ENCODE data around the gene PSMD7.
A peak's percentile ranks its signal among the peaks of the same experiment; 100 is the strongest.

PSMD7 gene

DNA sequence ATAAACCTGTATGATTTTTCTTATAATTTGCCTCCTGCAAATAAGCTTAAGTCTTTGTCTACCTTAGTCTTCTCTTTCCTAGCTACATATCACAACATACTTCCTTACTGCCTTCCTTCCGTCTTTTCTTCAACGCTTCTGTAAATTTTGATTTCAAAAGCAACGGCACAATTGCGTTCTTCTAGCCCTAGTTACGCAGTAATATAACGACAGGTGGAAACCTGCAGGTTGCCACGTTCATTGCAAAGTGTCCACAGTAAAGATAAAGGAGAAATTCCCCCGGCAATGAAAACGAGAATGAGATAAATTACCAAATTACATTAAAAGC is 546 bp upstream of the PSMD7 start:
- DNase-seq = no peak
- Histone ChIP-seq H3K4me3 (ENCODE audit: low read length) (peak overlapping the region; percentile 89), H3F3A (ENCODE audit: insufficient read depth, low read length) (peaks cover 4% of the 10 kb centered on the region; the same call in 1 of the 2 replicates), H3K9ac (ENCODE audit: low read length) (peak overlapping the region; percentile 95), H3K4me2 (ENCODE audit: low read depth, low read length) (peak overlapping the region; percentile 50), H4K20me1 (ENCODE audit: insufficient read depth, low read length) (no peaks in the 10 kb centered on the region), H3K36me3 (replicated peaks; ENCODE audit: insufficient read depth, low read length) (no peaks in the 10 kb centered on the region), H3K79me2 (ENCODE audit: low read length) (peaks cover 45% of the 10 kb centered on the region), H3K4me1 (ENCODE audit: low read length) (no peaks in the 10 kb centered on the region), H3K27ac (ENCODE audit: low read length) (peak overlapping the region; percentile 90), H3K9me2 (replicated peaks; ENCODE audit: insufficient read depth, low read length) (no peaks in the 10 kb centered on the region), H2AFZ (ENCODE audit: low read length) (peak overlapping the region; percentile 55), H3K27me3 (replicated peaks; ENCODE audit: insufficient read depth, low read length) (no peaks in the 10 kb centered on the region), H3K9me3 (replicated peaks; ENCODE audit: insufficient read depth, low read length) (no peaks in the 10 kb centered on the region)
- TF ChIP-seq EZH2phosphoT487 (IDR thresholded peaks at IDR 0.05; ENCODE audit: low read length) (no peak), EZH2 (optimal IDR thresholded peaks at IDR 0.05; ENCODE audit: low read depth, low read length) (no peak)
- TF ChIP-seq, protein P1, sequence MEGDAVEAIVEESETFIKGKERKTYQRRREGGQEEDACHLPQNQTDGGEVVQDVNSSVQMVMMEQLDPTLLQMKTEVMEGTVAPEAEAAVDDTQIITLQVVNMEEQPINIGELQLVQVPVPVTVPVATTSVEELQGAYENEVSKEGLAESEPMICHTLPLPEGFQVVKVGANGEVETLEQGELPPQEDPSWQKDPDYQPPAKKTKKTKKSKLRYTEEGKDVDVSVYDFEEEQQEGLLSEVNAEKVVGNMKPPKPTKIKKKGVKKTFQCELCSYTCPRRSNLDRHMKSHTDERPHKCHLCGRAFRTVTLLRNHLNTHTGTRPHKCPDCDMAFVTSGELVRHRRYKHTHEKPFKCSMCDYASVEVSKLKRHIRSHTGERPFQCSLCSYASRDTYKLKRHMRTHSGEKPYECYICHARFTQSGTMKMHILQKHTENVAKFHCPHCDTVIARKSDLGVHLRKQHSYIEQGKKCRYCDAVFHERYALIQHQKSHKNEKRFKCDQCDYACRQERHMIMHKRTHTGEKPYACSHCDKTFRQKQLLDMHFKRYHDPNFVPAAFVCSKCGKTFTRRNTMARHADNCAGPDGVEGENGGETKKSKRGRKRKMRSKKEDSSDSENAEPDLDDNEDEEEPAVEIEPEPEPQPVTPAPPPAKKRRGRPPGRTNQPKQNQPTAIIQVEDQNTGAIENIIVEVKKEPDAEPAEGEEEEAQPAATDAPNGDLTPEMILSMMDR (IDR thresholded peaks at IDR 0.05; ENCODE audit: low read length) = no peak

DNA sequence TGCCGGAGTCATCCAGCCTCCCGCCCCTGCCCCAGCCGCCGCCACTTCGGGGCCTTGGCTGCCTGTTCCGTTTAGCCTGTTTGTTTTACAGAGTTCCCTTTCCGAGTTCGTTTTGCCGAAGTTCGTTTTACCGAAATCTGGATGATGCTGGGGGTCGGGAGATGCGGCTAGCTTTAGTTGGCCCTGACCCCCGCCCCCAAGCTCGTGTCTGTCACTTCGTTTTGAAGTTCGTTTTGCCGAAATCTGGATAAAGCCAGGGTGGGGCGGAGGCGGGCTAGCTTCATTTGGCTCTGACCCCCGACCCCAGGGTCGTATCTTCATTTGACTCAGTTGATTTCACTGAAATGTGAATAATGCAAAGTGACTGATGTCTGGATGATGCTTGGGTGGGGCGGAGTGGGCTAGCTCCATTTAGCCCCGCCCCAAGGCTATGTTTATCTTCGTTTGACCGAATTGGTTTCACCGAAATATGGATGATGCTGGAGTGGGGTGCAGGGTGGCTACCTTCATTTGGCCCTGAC is 591 bp downstream of the PSMD7 start:
- H3K4me2 ChIP-seq (ENCODE audit: low read depth, low read length) = peak overlapping the region; percentile 68

DNA sequence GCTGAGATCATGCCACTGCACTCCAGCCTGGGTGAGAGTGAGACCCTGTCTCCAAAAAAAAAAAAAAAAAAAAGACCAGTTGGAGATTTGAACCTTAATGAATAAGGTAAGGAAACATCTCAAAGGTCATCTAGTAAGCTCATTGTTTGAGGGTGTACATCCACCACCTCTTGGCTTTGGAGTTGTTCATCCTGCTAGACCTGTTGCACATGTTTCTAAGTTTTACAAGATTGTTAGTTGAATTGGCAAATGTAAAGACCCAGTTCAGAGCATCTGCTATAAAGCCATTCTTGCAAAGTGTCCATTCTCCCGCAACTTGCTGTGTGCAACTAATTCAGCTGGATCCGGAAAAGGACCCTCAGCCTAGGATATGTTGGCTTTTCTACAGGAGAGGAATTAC is 1.5 kb downstream of the PSMD7 start:
- H3K4me2 ChIP-seq (ENCODE audit: low read depth, low read length) = peak overlapping the region; percentile 68
- H3K36me3 ChIP-seq (replicated peaks; ENCODE audit: insufficient read depth, low read length) = no peaks in the 10 kb centered on the region
- H3K9ac ChIP-seq (ENCODE audit: low read length) = peak overlapping the region; percentile 95; the same call in 1 of the 2 replicates
- peaks cover 4% of the 10 kb centered on the region; the same call in 1 of the 2 replicates for H3F3A ChIP-seq (ENCODE audit: insufficient read depth, low read length)
- H3K4me3 ChIP-seq (ENCODE audit: low read length) = peak overlapping the region; percentile 89
- no peak for TF ChIP-seq EZH2phosphoT487 (IDR thresholded peaks at IDR 0.05; ENCODE audit: low read length)
- TF ChIP-seq, protein P1 (IDR thresholded peaks at IDR 0.05; ENCODE audit: low read length) = no peak
- TF ChIP-seq EZH2 (optimal IDR thresholded peaks at IDR 0.05; ENCODE audit: low read depth, low read length) = no peak
- no peaks in the 10 kb centered on the region for H3K9me3 ChIP-seq (replicated peaks; ENCODE audit: insufficient read depth, low read length)
- peaks cover 48% of the 10 kb centered on the region for H3K79me2 ChIP-seq (ENCODE audit: low read length)
- no peaks in the 10 kb centered on the region for H3K4me1 ChIP-seq (ENCODE audit: low read length)
- H3K9me2 ChIP-seq (replicated peaks; ENCODE audit: insufficient read depth, low read length) = no peaks in the 10 kb centered on the region
- no peak for DNase-seq
- peak overlapping the region; percentile 90; the same call in 1 of the 2 replicates for H3K27ac ChIP-seq (ENCODE audit: low read length)
- no peaks in the 10 kb centered on the region for H4K20me1 ChIP-seq (ENCODE audit: insufficient read depth, low read length)
- H3K27me3 ChIP-seq (replicated peaks; ENCODE audit: insufficient read depth, low read length) = no peaks in the 10 kb centered on the region
- H2AFZ ChIP-seq (ENCODE audit: low read length) = no peak overlapping the region

More for the DNA sequence above, 591 bp downstream of the PSMD7 start:
- H3K79me2 ChIP-seq (ENCODE audit: low read length) = peaks cover 48% of the 10 kb centered on the region
- peak overlapping the region; percentile 95 for H3K9ac ChIP-seq (ENCODE audit: low read length)
- H3K4me1 ChIP-seq (ENCODE audit: low read length) = no peaks in the 10 kb centered on the region
- peaks cover 4% of the 10 kb centered on the region; the same call in 1 of the 2 replicates for H3F3A ChIP-seq (ENCODE audit: insufficient read depth, low read length)
- no peaks in the 10 kb centered on the region for H3K36me3 ChIP-seq (replicated peaks; ENCODE audit: insufficient read depth, low read length)
- H4K20me1 ChIP-seq (ENCODE audit: insufficient read depth, low read length) = no peaks in the 10 kb centered on the region
- H3K9me3 ChIP-seq (replicated peaks; ENCODE audit: insufficient read depth, low read length) = no peaks in the 10 kb centered on the region
- TF ChIP-seq EZH2phosphoT487 (IDR thresholded peaks at IDR 0.05; ENCODE audit: low read length) (no peak), EZH2 (optimal IDR thresholded peaks at IDR 0.05; ENCODE audit: low read depth, low read length) (no peak)
- TF ChIP-seq, protein P1 (IDR thresholded peaks at IDR 0.05; ENCODE audit: low read length) = no peak
- no peaks in the 10 kb centered on the region for H3K27me3 ChIP-seq (replicated peaks; ENCODE audit: insufficient read depth, low read length)
- no peaks in the 10 kb centered on the region for H3K9me2 ChIP-seq (replicated peaks; ENCODE audit: insufficient read depth, low read length)
- H2AFZ ChIP-seq (ENCODE audit: low read length) = peak overlapping the region; percentile 42; the same call in 1 of the 2 replicates
- H3K4me3 ChIP-seq (ENCODE audit: low read length) = peak overlapping the region; percentile 89
- DNase-seq = peak; percentile 36
- H3K27ac ChIP-seq (ENCODE audit: low read length) = peak overlapping the region; percentile 90
